WTC11 (cell line): ENCODE results near the gene CST8.

Experiments
- SP1 ChIP-seq: sonication (generic); formaldehyde crosslinking; conservative IDR thresholded peaks from 2 replicates; pipeline ENCODE4 v1.8.1; 2022; ENCODE audit warnings: missing genetic modification reagents
- ZNF423 ChIP-seq: fragments of 250-450 bp; sonication (Bioruptor Pico); IDR thresholded peaks from 2 replicates; pipeline ENCODE4 v2.1.2; 2022; ENCODE audit warnings: mild to moderate bottlenecking, moderate library complexity
- TF ChIP-seq, protein P1 (sequence below): fragments of 200-600 bp; IDR thresholded peaks from 2 replicates; pipeline ENCODE4 v1.8.0; 2022; ENCODE audit warnings: antibody characterized with exemption
- TF ChIP-seq, protein P2 (sequence below): sonication (generic); formaldehyde crosslinking; conservative IDR thresholded peaks from 2 replicates; pipeline ENCODE4 v1.8.1; 2022; ENCODE audit warnings: mild to moderate bottlenecking, missing genetic modification reagents

DNA sequence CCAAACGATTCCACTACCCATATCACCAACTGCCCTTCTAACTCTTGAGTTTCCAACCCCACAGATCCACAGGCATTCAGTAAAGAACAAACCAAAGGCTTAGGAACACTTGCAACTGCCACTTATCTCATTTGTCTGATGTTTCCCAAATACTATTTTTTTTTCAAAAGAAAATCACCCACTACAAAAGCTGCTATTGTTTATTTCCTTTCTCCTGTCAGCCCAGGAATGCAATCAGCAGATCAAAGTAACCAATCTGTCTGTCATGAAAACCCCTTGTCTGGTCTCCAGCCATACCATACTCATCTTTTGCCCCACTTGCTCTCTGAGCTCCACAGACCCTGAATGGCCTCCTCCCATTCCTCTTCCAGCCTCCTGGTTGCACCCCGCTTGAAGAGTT lies 8.8 kb upstream of the CST8 start:
- TF ChIP-seq, protein P1, sequence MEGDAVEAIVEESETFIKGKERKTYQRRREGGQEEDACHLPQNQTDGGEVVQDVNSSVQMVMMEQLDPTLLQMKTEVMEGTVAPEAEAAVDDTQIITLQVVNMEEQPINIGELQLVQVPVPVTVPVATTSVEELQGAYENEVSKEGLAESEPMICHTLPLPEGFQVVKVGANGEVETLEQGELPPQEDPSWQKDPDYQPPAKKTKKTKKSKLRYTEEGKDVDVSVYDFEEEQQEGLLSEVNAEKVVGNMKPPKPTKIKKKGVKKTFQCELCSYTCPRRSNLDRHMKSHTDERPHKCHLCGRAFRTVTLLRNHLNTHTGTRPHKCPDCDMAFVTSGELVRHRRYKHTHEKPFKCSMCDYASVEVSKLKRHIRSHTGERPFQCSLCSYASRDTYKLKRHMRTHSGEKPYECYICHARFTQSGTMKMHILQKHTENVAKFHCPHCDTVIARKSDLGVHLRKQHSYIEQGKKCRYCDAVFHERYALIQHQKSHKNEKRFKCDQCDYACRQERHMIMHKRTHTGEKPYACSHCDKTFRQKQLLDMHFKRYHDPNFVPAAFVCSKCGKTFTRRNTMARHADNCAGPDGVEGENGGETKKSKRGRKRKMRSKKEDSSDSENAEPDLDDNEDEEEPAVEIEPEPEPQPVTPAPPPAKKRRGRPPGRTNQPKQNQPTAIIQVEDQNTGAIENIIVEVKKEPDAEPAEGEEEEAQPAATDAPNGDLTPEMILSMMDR: no peak
- no peak for TF ChIP-seq SP1 (CRISPR knock-in tag)
- TF ChIP-seq ZNF423 (CRISPR knock-in tag): no peak
- TF ChIP-seq, protein P2, sequence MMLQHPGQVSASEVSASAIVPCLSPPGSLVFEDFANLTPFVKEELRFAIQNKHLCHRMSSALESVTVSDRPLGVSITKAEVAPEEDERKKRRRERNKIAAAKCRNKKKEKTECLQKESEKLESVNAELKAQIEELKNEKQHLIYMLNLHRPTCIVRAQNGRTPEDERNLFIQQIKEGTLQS (CRISPR knock-in tag): no peak
